Cardiac muscle cell (in vitro differentiated cells and primary cell): Measurements from ENCODE around the gene SZT2. TPM values are rescaled to one million over a fixed set of nuclear protein-coding genes. Genes with fewer than 3 reads are reported as not detected.

Experiments
- DNase-seq, 2 donors: peaks; one replicate each; pipeline versions ENCODE4 v3.0.0 to v3.0.0-alpha.2; 2010 to 2017; ENCODE audit warnings: low read depth in 1 of 2, low spot score in 1 of 2
- H3K27ac ChIP-seq: fragments of 200-600 bp; sonication (generic); 2 replicates; pipeline ENCODE4 v1.5.1; 2016
- H3K27me3 ChIP-seq: fragments of 200-600 bp; sonication (generic); 2 replicates; pipeline ENCODE4 v1.6.0; 2016; ENCODE audit warnings: control low read depth
- H3K36me3 ChIP-seq: fragments of 200-600 bp; sonication (generic); 2 replicates; pipeline ENCODE4 v1.5.1; 2016; ENCODE audit warnings: control low read depth
- H3K4me1 ChIP-seq: fragments of 200-600 bp; sonication (generic); 2 replicates; pipeline ENCODE4 v1.8.1; 2017; ENCODE audit warnings: low read depth, mild to moderate bottlenecking, mixed run types
- H3K4me3 ChIP-seq: fragments of 200-600 bp; sonication (generic); 2 replicates; pipeline ENCODE4 v1.5.1; 2016; ENCODE audit warnings: mild to moderate bottlenecking
- H3K9me3 ChIP-seq: fragments of 200-600 bp; sonication (generic); 2 replicates; pipeline ENCODE4 v1.5.1; 2017; ENCODE audit warnings: low read depth, mild to moderate bottlenecking, control low read depth
- polyA plus RNA-seq: library from polyadenylated mRNA; unstranded; fragments of >200 nt; fragmentation: Nextera tagmentation; extraction: Ambion mirVana; gene quantifications from 2 replicates; pipeline ENCODE4 v1.2.1, GENCODE V29; 2016
- total RNA-seq: library from RNA; depleted of rRNA; stranded (reverse); fragments of >200 nt; gene quantifications from 2 replicates; pipeline ENCODE4 v1.2.3, GENCODE V29; 2016
- TF ChIP-seq, protein P1 (sequence below): IDR thresholded peaks from 2 replicates; pipeline ENCODE4 v1.5.1; 2012; ENCODE audit warnings: low read depth, mild to moderate bottlenecking, low read length

Gene SZT2
- total and polyA plus RNA-seq, 2 experiments from 2014 or later = 11.5 to 28.2 TPM

GRCh38 chr1:43382027-43382779 lies 7.5 kb upstream of the SZT2 start:
- TF ChIP-seq, protein P1, sequence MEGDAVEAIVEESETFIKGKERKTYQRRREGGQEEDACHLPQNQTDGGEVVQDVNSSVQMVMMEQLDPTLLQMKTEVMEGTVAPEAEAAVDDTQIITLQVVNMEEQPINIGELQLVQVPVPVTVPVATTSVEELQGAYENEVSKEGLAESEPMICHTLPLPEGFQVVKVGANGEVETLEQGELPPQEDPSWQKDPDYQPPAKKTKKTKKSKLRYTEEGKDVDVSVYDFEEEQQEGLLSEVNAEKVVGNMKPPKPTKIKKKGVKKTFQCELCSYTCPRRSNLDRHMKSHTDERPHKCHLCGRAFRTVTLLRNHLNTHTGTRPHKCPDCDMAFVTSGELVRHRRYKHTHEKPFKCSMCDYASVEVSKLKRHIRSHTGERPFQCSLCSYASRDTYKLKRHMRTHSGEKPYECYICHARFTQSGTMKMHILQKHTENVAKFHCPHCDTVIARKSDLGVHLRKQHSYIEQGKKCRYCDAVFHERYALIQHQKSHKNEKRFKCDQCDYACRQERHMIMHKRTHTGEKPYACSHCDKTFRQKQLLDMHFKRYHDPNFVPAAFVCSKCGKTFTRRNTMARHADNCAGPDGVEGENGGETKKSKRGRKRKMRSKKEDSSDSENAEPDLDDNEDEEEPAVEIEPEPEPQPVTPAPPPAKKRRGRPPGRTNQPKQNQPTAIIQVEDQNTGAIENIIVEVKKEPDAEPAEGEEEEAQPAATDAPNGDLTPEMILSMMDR = no peak
- H3K27me3 ChIP-seq = no peaks in the 10 kb centered on the region
- no peak overlapping the region for H3K27ac ChIP-seq
- peaks cover 47% of the 10 kb centered on the region for H3K36me3 ChIP-seq
- H3K4me3 ChIP-seq = no peak overlapping the region
- no peaks in the 10 kb centered on the region for H3K4me1 ChIP-seq
- no peaks in the 10 kb centered on the region for H3K9me3 ChIP-seq
- peak in 1 of 2 donors; percentile 66 for DNase-seq

GRCh38 chr1:43383449-43383848 lies 6.2 kb upstream of the SZT2 start:
- Histone ChIP-seq H3K27ac (no peak overlapping the region), H3K9me3 (no peaks in the 10 kb centered on the region), H3K27me3 (no peaks in the 10 kb centered on the region), H3K4me1 (no peaks in the 10 kb centered on the region), H3K36me3 (peaks cover 49% of the 10 kb centered on the region), H3K4me3 (no peak overlapping the region)
- DNase-seq = no peak
- TF ChIP-seq, protein P1 = no peak

GRCh38 chr1:43386676-43387075 lies 3.0 kb upstream of the SZT2 start:
- Histone ChIP-seq H3K27me3 (no peaks in the 10 kb centered on the region), H3K4me1 (peaks cover 5% of the 10 kb centered on the region), H3K36me3 (peaks cover 49% of the 10 kb centered on the region)

GRCh38 chr1:43387976-43388599 lies 1.6 kb upstream of the SZT2 start:
- no peak for DNase-seq
- no peak overlapping the region for H3K27ac ChIP-seq
- TF ChIP-seq, protein P1 = no peak
- peaks cover 5% of the 10 kb centered on the region for H3K4me1 ChIP-seq
- H3K4me3 ChIP-seq = no peak overlapping the region
- no peaks in the 10 kb centered on the region for H3K27me3 ChIP-seq
- peaks cover 43% of the 10 kb centered on the region for H3K36me3 ChIP-seq
- H3K9me3 ChIP-seq = no peaks in the 10 kb centered on the region

More at GRCh38 chr1:43386676-43387075, 3.0 kb upstream of the SZT2 start:
- Histone ChIP-seq H3K27ac (no peak overlapping the region), H3K4me3 (no peak overlapping the region), H3K9me3 (no peaks in the 10 kb centered on the region)
- DNase-seq = no peak
- TF ChIP-seq, protein P1 = no peak

DNA sequence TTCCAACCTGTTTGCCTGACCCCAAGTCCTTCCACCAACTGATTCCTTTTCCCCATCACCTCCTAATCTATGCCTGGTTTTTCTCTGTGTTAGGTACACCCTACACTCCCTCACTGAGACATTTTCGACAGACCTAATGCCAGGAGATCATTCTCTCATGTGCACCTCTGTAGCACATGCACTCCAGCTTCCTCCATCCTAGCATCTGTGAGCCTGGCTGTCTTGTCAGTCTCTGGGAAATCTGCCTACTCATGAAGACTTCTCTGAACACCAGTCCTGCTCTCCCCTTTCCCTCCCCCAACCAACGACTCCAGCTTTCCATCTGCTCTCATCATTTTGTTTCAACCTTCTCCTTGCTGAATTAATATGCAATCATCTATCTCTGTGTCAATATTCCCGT lies 1.1 kb upstream of the SZT2 start:
- no peak for DNase-seq
- TF ChIP-seq, protein P1 = no peak
- Histone ChIP-seq H3K9me3 (no peaks in the 10 kb centered on the region), H3K4me3 (peak overlapping the region; percentile 72), H3K27me3 (no peaks in the 10 kb centered on the region), H3K4me1 (peaks cover 5% of the 10 kb centered on the region), H3K36me3 (peaks cover 38% of the 10 kb centered on the region), H3K27ac (peak overlapping the region; percentile 87)
